Activated CD4-positive, CD25-positive, alpha-beta regulatory T cell treated with anti-CD3 and anti-CD28 coated beads, Interleukin-2, amount 50 U/mL, for 72 hours (primary cell): Measurements from ENCODE around the gene PBX3.

ENCODE experiments used
- DNase-seq: peaks from one replicate; pipeline ENCODE4 v3.0.0; 2021

Gene PBX3

DNA sequence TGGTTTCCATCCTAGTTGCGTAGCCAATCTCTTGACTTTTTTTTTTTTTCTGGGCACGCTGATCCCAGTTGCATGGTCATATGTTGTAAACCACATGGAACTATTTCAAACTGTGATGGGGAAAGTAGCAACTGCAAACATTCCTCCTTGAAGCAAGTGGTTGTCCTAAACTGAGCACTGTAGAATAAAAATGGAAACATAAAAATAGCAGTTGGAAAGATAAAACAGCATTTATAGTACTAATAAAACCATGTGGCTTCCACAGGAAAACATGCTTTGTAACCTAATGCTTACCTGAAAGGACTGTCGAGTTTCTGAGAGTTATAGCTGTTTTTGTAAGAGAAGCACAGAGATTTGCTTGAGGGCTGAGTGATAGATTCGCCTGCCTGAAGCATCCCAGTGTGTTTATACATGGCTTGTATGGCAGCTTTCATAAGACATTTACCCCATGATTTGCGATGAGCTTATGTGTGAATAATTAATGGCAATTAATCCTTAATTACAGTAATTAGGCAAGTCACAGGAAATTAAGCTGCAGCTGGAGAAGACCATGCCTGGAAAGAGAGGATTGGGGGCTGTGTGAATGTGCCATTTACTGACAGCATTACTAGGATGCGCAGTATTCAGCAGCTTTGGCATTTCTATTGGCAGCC, 136.5 kb downstream of the PBX3 start:
- DNase-seq, result no peak

DNA sequence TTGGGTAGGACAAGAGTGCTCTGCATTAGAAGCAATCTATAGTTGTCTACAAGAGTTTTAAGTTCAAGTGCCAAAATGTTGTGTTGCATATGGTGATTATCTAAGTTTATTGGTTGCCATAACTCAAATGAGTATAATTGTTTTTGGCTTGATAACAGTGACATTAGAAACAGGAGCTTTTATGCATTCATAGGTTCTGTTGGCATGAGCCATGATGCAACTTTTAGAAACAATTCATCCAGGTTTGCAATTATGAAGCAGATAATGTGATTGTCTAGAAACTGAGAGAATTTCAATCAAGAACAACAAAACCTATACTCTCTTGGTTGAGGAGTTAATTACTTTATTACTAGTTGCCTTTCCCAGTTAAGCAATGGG, 137.0 kb downstream of the PBX3 start:
- DNase-seq, result no peak

DNA sequence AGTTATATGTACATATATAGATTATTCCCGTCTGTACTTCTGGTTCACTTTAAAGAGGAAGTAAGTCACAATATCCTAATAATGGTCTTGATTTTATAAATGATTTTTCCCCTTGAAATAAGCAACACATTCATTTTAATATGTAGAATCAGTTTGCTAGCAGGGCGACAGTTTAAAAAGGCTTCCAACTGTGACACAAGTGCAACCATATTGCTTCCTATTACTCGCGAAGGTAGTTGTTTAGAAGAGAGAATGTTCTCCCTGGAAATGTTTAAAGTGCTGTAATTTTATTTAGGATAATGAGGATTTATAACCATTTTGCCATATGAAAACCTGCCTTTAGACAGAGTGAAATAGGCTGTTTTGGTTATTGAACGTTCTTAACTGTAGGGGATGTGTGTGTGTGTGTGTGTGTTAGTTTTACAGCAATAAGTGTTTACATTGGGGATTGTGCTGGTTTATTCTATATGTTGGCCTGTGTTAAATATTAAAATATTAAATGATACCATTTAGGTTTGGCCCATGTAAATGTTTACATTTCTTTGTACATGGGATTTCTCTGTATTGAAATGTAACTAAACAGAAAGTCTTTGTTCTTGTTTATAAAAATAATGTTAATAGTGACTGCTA, 138.3 kb downstream of the PBX3 start:
- DNase-seq, result no peak

DNA sequence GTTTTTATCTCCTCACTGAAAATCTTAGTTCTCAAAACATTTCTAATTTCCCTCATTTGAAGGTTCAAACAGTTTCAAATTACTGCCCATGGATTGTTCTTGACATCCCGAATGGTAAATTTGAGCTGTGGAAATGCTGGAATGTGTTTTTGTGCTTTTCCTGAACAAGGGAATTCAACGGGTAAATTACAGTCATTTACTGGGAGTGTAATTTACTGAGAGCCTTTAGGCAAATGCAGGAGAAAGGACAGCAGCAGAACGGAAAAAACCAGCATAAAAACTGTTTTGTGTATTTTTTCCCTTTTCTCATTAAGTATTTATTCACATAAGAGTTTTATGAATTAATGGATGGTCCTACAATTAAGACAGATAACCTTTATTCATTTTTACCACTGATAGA, 139.2 kb downstream of the PBX3 start:
- DNase-seq, result no peak

DNA sequence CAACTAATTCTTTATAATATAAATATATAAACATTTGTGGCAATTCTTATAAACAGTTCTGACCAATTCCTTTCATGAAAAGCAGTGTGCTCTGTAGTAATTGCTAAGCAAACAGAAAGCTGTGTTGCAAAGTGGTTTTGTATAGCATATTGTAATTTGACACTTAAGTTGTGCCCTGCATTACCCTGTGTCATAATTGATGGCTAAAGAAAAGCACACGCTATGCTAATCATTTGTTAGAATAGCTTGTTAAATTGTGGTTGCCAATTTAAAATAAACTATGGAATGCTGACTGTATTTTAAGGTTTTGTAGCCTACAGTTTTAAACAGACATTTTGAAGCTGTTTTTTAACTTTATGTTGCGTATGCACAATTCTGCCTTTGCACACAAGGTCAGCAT, 140.0 kb downstream of the PBX3 start:
- no peak for DNase-seq

DNA sequence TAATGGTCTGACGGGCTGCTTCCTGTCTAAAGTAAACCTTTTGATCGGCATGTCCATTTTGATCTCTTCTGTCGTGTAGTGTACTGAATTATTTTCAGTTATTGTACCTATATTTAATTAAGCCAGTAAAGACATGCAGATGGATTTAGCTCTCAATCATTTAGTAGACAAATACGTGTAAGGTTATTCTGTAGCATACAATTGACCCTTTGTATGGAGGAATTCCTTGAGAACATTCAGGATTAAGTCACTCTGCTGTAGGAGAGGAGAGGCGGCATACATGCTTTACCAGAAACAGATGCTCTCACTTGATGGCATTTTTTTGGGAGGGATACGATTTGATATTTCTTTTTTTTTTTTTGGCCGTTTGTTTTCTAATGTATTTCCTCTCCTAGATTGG, 141.0 kb downstream of the PBX3 start:
- no peak for DNase-seq

DNA sequence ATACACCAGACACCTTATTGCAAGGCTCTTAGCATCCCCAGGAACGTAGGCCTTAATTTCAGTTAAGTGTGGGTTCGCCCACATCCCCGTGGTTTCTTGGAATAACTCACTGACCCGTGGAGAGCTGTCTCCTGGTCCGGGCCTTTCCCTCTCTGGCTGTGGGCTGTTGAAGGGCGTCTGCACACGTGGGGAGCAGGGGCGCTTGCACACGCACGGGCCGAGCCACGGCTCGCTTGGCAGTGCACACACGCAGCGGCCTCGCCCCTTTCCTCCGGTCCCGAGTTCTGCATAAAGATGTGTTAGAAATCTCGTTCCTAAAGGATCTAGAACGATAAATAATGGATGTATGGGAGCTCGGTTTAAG, 141.9 kb downstream of the PBX3 start:
- DNase-seq, result no peak

DNA sequence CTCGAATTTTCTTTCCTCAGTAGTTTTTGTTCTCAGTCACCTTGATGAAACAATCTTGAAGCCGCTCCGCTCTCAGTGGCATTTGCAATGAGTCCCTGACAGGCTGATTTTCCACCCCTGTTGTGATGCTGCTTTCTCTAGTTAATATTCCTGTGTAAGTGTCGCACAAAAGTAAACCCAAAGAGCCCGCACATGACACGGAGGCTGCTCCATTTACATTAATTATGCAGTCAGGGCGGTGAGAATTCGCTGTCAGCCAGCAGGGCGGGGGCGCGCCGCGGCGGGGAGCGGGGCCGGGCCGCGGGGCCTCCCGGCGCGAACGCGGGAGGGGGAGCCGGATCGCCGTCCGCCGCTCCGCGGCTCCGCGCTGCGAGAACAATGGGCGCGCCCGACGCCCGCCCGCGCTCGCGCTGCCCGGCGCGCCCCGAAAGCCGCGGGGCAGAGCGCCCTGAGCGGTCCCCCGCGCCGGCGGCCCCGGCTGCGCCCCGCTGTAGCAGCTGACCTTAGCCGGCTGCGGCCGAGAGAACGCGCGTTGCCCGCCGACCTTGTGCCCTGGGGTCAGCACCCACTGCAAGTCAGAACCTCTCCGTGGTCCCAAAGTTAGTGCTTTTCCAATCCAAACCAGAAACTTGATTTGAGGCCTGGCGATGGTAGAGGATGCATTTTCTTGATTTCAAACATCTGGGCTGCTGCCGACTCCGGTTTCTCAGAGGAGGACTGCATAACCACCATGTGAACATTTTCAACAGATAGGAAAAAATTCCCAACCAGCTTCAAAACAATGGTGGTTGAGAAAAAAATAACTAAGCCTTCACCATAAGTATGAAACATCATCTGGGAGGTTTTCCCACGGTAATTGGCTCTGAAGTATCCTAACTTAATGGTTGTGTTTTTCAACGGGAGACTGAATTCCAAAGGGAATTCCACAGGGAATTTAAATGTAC, 142.6 kb downstream of the PBX3 start:
- DNase-seq, result peak; percentile 37

DNA sequence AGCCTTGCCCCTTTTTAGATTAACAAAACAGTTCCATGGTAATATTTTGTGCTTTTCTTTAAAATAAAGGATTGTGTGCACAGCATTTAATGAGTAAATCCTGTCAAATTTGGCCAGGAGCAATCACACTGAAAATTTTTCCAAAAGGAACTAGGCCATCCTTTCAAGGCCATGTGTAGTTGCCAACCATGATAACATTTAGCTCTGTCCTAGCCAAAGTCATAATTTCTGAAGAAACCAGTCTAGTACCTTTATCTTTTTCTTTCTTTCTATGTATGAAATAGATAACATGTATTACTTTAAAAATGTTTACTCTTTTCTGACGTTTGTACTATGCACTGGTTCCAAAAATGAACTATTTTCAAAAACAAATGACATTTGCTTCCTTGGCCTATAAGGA, 143.7 kb downstream of the PBX3 start:
- no peak for DNase-seq

DNA sequence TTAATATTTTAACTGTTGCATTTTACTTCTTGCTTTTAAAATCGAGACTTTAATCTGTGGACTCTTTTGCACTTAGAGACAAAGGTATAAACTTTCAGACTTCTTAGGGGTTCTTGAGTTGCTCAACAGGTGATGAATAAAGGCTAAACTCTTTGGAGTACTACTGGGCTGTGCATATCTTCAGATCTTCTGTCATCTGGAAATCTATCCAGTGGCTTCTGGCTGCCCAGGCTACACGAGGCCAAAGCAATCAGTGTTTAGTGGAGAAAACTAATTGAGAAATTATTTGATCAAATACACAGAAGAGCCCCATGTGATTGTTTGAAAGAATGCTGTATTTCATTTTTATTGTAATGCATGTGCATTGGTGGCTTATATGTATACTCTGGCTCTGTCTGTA, 146.1 kb downstream of the PBX3 start:
- DNase-seq, result no peak

DNA sequence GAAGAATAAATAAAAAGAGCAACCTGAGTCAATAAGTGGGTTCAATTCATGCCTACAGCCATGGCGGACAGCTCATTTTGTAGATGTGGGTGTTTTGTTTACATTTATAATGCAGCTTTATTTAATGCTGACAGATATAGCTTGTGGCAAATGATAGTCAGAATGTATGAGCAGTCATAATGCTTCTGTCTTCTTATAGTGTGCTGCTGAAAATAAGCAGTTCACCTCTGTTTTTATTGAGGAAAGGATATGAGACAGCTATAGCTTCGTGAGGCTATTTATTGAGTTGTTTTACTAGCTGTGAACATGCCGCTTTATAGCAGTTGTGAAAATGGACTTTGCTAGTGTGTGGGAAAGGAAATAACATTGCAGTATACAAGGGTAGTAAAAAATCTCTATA, 147.4 kb downstream of the PBX3 start:
- no peak for DNase-seq

DNA sequence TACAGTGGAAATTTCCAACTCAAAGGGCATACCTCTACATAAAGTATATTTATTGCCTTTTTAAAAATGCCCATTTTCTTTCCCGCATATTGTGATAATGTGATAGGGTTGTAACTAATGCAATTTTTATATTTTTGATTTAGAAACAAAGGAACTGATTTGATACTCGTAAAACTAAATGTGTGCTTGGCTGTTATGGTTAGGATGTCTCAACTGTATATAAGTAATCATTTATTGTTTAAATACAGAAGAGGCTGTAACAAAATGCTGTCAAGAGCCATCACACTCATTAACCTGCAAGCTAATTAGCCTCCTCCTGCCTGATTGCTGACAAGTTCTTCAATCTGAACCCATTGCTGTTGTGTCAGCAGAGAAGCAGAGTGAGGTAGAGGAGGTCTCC, 149.2 kb downstream of the PBX3 start:
- no peak for DNase-seq

DNA sequence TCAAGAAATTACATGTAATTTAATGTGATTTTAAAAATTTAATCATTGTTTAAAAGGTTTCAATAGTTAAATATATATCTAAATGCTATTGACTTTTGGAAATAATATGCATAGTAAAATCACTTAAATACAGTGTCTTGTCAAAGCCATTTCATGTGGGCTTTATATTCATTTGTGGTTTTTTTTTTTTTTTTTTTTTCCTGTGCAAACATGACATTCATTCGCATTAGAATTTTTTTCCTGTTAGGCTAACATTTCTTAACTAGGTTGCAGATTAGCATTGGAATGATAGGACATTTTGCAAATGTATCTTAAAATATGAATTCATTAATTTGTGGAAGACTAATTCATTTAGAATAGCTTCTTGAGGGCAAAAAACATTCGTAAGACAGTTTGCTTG, 149.8 kb downstream of the PBX3 start:
- DNase-seq, result no peak

DNA sequence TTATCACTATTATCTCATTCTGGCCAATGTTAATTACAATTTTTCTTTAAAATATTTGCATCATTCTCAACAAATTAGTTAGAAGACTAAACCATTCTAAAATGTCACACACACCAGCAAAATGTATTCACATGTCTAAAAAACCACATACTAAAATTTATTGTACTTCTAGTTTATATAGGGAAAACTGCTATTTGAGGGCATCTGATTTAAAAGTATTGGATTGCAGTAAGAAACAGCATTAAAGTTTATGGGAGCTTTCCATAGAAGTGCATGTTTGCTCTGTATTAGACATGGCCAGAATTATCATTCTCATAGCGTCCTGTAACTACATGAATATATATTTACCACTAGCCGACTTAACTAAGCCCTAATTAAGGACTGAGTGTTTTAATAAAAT, 150.3 kb downstream of the PBX3 start:
- DNase-seq, result no peak

DNA sequence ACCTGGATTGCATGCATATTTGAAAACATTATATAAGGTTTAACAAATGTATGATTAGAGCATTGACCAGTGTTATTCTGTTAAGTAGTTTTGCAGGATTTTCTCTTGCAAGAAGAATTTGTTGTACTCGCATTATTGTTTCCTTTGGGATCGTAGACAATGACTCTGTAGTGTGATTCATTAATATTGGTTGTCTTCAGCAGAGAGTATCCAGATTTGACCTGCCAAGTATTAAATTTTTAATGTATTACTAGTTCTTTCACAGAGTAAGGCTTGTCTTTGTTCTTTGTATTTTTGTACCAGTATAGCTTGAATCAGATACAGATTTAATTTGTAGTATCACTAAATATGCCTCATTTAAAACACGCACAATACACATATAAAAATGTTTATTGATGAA, 155.0 kb downstream of the PBX3 start:
- no peak for DNase-seq

DNA sequence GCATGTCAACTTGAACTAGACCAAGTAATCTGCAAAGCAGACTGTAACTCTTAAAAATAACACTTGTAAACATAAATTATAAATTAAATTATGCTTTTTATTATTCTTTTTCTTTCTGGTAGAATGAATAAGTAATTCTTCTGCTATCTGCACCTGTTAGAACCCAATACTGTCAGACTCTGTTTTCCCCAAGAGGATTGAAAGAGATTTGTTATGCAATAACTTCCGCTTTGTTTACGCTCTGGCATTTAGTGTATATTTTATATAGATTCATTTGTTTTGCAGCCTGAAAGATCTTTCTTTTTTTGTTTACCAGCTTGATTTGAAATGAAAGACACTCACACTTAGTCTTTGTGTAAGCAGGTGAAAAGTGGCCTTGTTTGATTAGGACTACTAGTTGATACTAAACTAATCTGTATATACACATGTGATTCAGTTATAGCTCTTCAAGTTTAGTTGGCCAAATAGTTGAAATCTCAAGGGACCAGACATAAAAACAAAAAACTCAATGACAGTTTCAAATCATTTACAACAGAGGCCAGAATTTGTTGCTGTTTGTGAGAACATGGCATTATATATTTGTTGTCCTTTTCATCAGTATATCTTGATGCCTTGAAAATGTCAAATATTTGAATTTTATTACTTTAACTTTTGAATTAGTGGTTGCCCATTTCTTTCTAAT, 155.8 kb downstream of the PBX3 start:
- no peak for DNase-seq

DNA sequence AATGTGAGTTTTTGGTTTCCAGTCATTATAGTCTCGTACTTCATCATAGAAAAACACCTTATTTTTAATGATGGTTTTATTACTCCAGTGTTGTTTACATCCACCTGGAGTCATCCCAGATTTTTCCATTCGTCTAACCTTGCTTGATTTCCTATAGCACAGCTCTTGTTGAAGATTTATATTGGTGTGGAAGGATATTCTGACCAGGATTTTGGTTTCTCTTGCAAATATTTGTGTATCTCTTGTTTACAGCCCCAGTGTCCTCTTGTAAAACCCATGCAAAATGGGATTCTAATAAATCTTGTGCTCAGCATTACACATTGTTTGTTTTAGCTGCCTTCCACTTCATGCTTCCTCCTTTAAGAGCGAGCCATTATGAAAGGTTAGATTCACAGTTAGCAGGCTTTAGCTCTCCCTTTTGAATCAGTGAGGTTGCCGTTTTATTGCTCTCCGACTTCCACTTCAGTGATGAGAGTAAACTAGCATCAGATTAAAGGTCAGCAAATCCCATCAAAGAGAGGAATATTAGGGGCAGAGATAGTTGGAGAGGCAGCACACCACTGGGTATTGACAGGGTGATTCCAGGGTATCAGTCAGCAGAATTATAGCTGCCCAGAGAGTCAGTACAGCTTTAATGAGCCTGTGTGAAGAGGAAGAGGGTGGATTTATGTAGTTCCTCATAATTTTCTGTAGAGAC, 157.1 kb downstream of the PBX3 start:
- no peak for DNase-seq

DNA sequence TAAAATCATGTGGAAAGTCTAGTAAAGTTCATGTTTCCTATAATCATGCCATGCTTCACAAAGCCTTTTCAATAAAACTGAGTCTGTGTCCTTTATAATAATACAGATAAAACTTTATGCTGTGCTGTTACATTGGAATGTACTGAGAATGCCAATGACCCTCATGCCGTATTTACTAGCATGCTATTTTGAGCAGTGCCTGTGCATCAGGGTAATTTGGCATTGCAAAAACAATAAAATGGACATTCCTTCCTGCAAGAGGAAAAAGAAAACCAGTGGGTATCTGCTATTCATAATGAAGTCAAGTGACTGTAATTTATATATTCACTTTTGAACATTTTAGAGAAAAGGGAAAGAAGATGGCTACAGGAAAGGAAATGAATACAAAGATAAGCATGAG, 159.0 kb downstream of the PBX3 start:
- no peak for DNase-seq

DNA sequence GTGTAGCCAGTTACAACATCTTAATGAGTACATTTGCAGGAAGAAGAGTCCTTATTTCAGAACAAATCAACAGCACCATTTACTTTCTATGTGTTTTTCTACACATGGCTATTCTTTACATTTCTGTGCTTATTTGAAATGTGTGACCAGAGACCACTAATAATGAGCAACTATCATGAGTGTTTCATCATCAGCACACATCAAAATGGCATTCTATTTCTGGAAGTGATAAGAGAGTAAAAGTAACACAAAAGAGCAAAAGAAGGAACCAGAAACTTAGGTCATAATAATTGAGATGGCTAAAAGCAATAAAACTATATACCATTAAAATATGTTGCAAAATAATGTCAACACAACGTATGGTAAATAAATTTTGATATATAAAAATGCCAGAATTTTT, 159.7 kb downstream of the PBX3 start:
- no peak for DNase-seq

DNA sequence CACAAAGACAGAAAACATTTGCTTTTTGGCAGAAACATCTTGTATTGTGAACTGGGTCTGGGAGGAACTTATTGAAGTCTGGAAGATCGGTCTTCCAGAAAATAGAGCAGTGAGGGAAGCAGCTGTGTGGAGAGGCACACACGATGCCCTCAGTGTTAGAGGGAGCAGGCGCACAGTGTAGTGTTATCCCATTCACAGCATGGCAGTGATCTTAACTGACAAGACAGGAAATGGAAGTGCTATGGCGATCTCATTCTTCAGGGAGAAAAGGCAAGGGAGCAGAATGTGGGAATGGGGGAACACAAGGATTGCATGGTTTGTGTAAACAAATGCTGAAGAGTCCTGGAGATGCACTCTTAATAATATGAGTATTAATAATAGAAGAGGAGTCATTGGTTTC, 161.0 kb downstream of the PBX3 start:
- DNase-seq, result no peak

DNA sequence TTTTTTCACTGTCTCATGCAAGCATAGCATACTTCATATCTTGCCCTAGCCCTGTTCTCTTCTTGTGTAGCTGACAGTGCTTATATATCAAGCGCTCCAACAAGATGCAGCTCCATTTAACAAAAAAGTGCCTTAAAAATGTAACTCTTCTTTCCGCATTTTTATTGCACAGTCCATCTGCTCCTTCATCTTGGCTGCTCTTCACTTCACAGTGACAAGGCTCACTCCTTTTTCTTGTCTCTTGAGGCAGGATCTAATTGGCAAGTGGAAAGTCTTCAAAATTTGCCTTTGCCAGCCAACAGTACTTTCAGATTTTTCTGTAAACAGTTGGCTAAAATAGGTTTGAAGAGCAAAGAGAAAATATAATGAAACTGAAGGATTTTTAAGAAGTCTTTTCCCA, 161.8 kb downstream of the PBX3 start:
- no peak for DNase-seq

DNA sequence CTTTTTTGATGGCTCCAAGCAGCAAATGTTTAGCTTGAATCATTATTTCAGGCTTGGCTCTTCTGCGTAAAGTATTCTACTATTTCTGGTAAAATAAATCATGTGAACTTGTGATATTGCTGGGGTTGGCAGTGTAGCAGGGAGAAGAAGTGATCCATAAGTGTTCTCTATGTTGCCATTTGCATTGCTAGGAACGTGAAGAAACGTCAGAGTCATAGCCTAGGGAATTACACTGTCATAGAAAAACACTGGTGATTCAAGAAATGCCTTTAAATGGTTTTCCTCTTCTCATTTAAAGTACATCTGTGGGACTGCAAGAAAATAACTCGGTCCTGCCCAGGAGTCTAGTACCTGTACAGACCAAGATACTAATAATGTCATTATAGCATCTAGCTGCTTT, 162.3 kb downstream of the PBX3 start:
- no peak for DNase-seq

DNA sequence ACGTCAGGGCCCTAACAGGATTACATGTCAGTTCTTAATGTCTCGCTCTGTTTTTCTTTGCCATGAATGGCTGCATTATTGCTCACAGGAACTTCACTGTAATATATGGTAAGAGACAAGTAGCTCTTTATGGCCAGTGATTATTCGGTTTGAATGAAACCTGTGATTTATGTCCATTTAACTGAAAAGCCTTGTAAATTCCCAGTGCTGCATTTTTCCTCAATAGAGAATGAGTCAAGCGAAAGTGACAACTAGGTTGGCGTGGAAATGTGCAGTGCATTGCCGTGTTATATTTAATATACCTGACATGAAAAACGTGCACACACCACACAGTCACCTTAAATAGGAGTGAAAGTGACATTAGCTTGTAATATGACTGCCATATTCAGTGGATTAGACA, 163.1 kb downstream of the PBX3 start:
- no peak for DNase-seq
